Ovary (tissue), 3 donors: ENCODE results near the gene ZBTB48.
A peak's percentile ranks its signal among the peaks of the same experiment; 100 is the strongest.

Source experiments
- CTCF ChIP-seq, 3 donors: fragments of 450-650 bp in 2 of 3; fragments of 200-600 bp in 1 of 3; IDR thresholded peaks; one replicate each; pipeline versions ENCODE4 v1.5.1 to v1.8.0; 2016 to 2022; ENCODE audit warnings: antibody characterized with exemption in 3 of 3, mild to moderate bottlenecking in 1 of 3
- EP300 ChIP-seq: sonication (generic); formaldehyde crosslinking; IDR thresholded peaks from one replicate; pipeline ENCODE4 v1.6.1; 2017; ENCODE audit warnings: antibody characterized with exemption
- POLR2A ChIP-seq: fragments of 450-650 bp; IDR thresholded peaks from one replicate; pipeline ENCODE4 v1.6.1; 2017; ENCODE audit warnings: antibody characterized with exemption, mild to moderate bottlenecking, moderate library complexity
- donor health status: DM: no; HTN: no; CAD: no.

GRCh38 chr1:6601049-6601922, 21.5 kb downstream of the ZBTB48 start:
- TF ChIP-seq CTCF (IDR thresholded peaks at IDR 0.05) (no peak), POLR2A (peak; percentile 29), EP300 (no peak)
